NCI-H2196 (cell line): Measurements from ENCODE around the gene WDR90.

Source experiments
- DNase-seq: peaks from one replicate; lab custom pipeline; 2025; ENCODE audit not compliant: unreplicated experiment; lab: John Stamatoyannopoulos, UW

WDR90 gene

DNA sequence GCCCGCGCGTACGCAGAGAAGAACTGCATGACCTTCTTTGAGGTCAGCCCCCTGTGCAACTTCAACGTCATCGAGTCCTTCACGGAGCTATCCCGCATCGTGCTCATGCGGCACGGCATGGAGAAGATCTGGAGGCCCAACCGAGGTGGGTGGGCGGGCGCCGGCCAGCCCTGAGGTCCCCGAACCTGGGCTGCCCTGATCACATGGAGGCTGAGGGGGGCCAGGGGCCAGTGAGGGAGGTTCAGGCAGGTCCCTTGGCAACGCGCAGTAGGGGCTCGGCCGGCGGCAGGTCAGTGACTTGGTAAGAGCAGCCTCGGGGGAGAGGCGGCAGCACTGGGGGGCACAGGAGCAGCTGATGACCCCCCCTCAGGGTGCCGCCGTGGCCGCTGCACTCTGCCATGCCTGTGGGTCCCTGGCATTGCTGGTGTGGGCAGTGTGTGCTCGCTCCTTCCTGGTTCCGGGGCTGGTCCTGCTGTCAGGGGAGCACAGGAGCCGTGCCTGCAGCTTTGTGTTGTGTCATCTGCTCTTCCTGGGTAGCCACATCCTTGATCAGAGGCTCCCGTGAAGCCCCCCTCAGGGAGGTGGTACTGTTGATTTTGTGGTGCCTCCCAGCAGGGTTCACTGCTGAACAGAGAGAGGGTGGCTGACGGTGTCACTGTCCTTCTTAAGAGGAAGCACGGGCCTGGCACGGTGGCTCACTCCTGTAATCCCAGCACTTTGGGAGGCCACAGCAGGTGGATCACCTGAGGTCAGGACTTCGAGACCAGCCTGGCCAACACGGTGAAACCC lies 23.0 kb upstream of the WDR90 start:
- DNase-seq: no peak

- peak; percentile 77 for DNase-seq
These were observed 22.2 kb upstream of the WDR90 start for GRCh38 chr16:626787-627453.

GRCh38 chr16:627454-628239 lies 21.5 kb upstream of the WDR90 start:
- DNase-seq: peak; percentile 96

DNA sequence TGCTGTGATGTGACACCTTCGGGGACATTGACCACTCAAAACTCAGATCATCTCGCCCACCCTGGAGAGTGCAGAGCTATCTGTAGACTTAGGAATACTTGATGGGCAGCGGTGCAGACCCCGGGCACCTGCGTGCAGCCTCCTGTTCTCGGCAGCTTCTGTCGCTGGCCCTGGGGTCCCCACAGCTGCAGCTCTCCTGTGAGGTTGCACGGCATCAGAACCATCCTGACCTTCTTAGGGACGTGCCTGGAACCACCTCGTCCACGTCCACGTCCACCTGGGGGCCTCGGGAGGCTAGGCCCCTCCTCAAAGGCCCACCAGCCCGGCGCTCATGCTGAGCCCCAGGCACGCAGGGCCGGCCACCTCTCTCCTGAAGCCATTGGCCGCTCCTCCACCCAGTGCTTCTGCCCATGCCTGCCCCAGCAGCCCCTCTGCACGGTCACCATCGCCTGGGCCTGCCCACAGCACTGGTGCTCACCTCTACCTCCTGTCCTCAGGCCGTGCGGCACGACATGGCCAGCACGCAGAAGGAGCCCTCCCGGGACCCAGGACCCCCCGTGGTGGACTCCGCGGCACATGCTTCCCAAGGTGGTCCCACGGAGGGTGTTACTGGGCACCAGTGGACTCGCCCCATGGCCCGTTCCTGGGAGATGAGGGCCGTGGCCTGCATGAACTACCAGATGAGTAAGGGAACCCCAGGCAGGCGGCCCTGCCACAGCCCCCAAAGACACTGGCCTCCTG lies 20.7 kb upstream of the WDR90 start:
- DNase-seq: no peak

DNA sequence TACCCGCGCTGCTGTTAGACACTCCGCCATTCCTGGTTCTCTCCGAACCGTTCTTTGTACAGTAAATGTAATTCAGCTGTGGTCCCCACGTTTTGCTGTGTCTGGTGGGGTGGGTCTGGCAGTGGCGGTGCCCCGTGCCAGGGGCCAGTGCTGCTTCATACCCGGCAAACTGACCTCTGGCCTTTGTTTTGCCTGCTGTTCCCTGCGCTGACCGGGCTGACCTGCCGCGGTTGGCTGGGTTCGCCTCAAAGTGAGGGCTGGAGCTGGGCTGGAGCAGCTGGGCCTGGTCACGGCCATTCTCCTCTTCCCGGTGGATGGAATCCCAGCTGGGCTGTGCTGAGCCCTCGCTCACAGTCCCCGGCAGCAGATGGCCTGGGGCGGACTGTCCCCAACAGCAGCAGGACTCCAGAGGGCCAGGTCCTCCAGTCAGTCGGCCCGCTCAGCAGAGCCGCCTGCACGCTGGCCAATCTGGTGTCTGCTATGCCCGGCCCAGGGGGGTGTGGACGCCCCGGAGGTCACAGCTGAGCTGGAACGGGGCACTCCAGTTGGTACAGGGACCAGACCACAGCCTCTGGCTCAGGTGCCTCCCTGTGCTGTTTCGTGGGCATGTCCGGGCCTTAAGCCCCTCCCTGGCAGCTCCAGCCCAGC lies 19.9 kb upstream of the WDR90 start:
- no peak for DNase-seq

DNA sequence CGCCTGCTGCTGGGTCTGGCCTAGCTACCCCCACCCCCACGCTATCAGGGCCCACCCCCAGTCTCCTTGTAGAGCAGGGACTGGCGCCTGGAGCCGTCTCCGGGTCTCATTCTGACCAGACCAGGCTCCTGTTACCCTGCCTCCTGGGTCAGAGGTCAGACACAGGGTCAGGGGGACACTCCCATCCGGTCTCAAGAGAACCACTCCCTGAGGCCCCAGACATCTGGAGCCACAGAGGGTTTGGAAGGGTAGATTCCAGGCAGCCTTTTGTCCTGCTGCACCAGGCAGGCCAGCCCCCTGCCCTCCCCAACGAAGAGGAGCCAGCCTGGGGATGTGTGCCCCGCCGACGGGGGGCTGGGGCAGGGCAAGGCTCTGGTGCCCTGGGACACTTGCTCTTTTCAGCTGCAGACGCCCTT lies 19.3 kb upstream of the WDR90 start:
- no peak for DNase-seq

GRCh38 chr16:630249-630814 lies 18.8 kb upstream of the WDR90 start:
- no peak for DNase-seq

- DNase-seq: no peak
These were observed 18.3 kb upstream of the WDR90 start, which contains the start of gene WFIKKN1 for GRCh38 chr16:630815-631405. Gene WFIKKN1 (plus strand): TSS chr16:630985. CDS start chr16:631254, 269 bp downstream.

GRCh38 chr16:631808-632358 lies 17.3 kb upstream of the WDR90 start:
- DNase-seq: no peak

- no peak for DNase-seq
These were observed 16.5 kb upstream of the WDR90 start for GRCh38 chr16:632486-633335.

- no peak for DNase-seq
These were observed 15.7 kb upstream of the WDR90 start for GRCh38 chr16:633336-634050.

DNA sequence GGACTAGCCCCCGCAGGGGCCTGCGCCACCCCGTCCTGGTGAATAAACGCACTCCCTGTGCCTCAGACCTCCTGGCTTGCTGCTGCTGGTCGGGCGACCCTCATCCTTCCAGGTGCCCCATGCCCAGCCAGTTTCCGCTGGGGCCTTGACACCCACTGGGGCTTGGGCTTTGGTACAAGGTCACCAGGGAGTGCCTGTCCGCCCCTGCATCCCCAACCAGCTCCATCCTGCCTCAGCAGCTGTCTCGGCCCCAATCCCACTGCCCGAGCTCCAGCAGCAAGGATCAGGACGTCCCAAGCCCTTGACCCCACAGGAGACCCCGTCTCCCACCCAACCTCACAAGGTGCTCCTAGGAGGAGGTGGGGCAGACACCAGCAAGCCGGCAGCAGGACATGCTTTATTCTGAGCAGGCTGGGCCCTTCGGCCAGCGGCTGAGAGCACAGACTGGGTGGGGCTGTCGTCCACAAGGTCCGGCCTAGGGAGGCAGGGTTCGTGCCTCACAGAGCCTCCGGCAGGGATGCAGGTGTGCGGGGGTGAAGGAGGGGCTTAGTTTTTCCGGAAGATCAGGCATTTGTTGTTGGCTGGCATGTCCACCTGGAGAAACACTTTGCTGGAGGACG lies 15.0 kb upstream of the WDR90 start:
- DNase-seq: no peak

- DNase-seq: no peak
These were observed 14.2 kb upstream of the WDR90 start for GRCh38 chr16:634996-635395.

- DNase-seq: no peak
These were observed 13.5 kb upstream of the WDR90 start for GRCh38 chr16:635573-636205.

DNA sequence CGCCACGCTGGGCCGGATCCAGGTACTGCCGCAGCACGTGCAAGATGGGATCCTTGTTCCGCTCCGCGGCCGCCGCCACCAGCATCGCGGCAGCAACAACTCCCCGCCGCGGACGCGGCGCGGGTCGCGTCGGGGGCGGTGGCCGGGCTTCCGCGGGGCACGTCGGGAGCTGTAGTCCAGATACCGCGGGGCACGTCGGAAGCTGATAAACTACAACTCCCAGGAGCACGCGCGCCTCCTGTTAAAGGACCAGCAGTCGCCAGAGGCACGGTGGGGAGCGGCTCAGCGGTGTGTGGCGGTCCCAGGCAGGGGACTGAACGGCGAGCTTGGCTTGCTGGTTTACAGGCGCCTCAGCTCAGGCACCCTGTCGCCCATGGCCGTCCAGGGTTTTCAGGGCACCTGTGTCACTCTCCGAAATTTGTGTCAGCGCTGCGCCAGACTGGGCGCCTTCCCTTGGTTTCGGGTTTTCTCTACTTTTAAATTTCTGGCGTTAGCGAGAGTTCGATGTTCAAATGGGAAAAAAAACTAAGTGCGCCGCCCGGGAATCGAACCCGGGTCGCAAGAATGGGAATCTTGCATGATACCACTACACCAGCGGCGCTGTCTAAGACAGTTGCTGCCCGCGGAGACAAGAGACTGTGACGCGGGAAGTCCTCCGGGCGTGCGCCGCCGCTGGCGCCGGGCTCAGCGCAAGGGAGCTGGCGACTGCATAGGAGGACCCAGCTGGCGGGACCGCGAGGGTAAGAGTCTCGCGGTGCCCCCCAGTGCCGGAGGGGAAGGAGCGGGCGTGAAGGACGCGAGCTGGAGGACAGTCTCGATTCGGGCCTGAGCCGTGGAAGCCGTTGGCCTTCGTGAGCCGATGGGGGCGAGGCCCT lies 12.7 kb upstream of the WDR90 start, which contains the start of gene METTL26:
TSS of gene METTL26 (minus strand) at position 100 of the 875 bp plus-strand sequence. CDS start at position 85, 15 bp downstream.
- peak; percentile 94 for DNase-seq
